GM18502 (cell line): ENCODE measurements around the gene NSUN7.
"Not testable (repeated sequence)": the region's sequence is repeated elsewhere in the genome, so short reads cannot be mapped to it uniquely, and the experiment has no call there.

ENCODE experiments used
- ATAC-seq: cut with Tn5 transposase; IDR thresholded peaks from one replicate; pipeline ENCODE4 v1.9.1; 2021; ENCODE audit warnings: mild to moderate bottlenecking; ENCODE audit not compliant: unreplicated experiment, poor library complexity

The NSUN7 gene, protein sequence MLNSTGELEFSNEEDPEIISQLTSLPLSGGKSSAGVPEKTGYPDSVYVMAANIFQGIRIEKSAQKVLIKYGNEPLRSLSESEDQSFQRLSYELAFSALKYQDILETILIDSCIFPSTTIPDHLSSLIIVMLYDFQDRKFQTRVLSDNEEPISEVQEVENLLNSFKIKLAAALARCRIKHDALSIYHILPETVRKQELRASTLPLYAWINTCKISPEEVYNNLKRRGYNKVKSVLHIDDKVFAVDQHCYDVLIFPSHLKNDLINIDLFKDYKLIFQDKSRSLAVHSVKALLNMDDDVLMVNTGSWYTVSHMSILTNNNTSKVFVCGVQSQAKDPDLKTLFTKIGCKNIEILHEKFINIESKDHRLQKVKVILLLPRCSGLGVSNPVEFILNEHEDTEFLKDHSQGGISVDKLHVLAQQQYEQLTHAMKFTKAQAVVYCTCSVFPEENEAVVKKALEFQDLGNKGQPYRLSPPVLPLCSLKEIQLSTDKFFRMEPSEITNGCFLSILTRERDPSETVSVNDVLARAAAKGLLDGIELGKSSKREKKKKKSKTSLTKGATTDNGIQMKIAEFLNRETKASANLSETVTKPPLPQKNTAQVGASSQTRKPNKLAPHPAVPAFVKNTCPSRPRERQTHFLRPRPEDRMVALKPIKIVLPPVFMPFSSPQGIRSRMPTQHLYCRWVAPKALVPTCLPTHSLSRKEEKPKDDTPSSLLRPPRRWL

DNA sequence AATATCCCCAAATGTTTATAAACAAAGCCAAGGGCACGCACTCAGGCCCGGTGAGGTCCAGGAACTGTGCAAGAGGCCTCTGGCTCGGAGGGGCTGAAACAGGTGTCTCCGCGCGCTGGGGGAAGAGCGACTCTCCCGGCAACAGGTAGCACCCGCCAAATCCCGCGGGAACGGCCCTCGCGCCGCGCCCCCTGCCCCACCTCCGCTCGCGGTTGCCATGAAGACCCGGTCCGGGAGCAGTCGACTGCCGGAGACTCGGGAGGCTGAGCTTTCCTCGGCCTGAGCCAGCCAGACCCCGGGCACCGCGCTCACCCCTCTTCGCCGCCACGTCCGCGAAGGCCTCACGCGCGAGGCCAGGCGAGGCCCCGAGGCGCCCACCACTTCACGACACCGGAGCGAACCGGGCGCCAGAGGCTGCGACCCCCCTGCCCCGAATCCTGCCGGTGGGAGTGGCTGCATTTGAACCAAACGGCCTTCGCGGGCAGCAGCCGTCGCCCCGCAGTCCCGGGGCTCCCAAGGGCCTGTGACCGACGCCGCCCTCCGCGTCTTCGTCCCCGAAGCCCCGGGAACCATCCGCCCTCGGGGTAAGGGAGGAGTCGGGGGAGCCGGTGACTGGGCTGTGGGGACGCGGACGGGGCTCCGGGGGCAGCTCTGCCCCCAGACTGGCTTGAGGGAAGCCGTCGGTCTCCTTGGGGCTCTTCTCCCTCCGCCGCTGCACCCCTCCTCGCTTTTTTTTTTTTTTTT, at the start of gene NSUN7:
TSS of gene NSUN7 (plus strand) at position 239 of the 744 bp plus-strand sequence. CDS start 739 bp downstream, outside the sequence.
- no peak for ATAC-seq

DNA sequence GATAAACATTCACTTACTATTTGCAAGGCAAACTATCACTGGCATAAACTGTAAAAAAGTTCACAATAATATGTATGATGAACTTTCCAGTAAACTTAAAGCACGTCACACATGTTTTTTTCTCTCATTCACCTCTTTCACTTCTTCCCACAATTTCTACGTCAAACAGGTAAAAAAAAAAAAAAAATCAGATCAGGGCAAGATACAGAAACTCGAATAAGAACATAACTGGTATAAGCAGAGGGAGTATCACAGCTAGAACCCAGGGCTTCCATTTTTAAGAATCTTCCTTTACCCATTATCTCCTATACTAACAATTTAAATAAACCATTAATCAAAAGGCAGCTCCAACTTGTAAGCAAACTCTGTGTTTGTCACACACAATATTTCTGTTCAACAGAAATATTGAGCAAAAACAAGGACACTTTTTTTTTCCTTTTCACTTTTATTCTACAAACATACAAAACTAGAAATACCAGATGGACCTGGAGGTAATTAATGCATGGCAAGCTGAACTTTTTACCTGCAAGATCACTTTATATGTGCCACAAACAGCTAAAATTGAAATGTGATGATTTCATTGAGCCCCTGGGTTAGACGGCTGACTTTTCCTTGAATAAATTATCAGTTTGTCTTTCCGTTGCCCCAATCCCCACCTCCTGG, 47.5 kb upstream of the NSUN7 start:
- ATAC-seq = no peak

DNA sequence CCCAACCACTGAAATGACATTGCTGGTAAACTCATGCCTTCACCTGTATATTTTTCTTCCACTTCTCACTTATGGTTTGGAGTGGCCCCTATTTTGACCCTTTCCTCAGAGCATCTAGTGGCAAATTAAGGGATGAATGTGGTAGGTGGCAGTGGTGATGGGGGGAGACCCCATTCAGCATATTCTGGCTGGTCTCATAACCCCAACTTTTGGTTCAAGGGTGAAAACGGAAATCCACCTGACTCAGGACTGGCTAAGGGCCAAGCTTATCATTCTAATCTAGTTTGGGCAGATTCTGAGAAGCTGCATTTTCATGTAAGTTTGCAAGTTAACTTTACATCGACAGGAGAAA, 47.0 kb upstream of the NSUN7 start:
- no peak for ATAC-seq

DNA sequence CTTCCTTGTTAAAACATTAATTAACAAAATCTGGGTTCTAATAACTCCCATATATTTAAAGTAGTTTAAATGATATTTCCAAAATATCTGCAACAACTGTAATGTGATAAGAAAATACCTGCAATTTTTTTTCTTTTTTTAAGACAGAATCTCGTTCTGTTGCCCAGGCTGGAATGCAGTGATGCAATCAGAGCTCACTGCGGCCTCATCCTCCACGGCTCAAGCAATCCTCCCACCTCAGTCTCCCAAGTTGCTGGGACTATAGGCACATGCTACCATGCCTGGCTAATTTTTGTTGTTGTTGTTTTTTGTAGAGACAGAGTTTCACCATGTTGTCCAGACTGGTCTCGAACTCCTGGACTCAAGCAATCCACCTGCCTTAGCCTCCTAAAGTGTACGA, 45.7 kb upstream of the NSUN7 start:
- no peak for ATAC-seq

DNA sequence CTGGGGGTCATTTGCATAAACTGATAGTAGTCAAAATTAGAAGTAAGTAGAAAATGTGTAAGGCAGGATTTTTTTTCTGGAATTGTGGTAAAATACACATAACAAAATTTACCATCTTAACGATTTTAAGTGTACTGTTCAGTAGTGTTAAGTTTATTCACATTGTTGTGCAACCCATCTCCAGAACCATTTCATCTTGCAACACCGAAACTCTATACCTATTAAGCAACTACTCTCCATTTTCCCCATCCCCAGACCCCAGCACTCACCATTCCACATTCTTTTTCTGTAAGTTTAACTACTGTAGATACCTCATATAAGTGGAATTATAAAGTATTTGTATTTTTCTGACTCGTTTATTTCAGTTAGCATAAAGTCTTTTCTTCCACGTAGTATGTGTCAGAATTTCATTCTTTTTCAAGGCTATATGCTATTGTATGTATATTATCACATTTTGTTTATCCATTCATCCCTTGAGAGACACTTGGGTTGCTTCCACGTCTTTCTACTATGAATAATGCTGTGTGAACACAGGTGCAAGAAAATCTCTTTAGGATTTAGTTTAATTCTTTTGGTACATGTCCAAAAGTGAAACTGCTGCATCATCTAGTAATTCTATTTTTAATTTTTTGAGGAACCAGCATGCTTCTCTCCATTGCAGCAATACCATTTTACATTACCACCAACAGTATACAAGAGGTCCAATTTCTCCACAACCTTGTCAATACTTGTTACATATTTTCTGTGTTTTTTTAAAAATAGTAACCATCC, 39.1 kb upstream of the NSUN7 start:
- no peak for ATAC-seq

DNA sequence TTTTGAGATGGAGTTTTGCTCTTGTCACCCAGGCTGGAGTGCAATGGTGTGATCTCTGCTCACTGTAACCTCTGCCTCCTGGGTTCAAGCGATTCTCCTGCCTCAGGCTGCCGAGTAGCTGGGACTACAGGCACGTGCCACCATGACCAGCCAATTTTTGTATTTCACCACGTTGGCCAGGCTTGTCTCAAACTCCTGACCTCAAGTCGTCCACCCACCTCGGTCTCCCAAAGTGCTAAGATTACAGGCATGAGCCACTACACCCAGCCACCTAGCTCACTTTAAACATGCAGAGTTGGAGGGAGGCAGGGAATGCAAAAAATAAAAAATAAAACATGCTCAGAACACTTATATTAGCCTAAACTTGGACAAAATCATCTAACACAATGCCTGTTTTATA, 36.8 kb upstream of the NSUN7 start:
- ATAC-seq = not testable (repeated sequence)

DNA sequence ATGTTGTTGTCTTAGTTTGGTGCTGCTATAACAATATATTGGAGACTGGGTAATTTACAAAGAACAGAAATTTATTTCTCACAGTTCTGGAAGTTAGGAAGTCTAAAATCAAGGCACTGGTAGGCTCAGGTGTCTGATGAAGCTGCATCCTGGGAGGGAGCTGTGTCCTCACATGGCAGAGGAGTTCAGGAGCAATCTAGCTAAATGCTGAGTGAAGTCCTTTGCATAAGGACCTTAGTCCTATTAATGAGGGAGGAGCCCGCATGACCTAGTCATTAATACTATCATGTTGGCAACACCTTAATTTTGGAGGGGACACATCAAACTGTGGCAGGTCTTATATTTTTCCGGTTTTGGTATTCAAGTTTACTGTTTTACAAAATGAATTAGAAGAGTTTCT, 36.0 kb upstream of the NSUN7 start:
- no peak for ATAC-seq

DNA sequence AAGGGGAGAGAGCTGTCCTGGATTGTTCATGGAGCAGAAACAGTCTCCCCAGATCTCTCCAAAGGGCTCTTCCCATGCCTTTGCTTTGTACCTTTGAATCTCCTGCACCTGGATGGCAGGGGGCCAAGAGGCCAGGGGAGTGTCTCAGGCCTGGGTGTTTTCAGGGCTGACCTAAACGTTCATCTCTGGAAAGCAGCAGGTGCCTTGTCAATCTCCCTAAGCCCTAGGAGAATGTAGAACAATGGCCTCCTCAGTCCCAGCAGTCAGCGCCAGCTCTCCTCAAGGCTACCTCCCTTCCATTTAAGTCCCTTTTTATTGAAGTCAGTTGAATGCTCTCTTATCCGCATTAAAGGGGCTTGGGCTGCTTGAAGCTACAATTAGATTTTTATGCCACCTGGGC, 31.2 kb upstream of the NSUN7 start:
- no peak for ATAC-seq

DNA sequence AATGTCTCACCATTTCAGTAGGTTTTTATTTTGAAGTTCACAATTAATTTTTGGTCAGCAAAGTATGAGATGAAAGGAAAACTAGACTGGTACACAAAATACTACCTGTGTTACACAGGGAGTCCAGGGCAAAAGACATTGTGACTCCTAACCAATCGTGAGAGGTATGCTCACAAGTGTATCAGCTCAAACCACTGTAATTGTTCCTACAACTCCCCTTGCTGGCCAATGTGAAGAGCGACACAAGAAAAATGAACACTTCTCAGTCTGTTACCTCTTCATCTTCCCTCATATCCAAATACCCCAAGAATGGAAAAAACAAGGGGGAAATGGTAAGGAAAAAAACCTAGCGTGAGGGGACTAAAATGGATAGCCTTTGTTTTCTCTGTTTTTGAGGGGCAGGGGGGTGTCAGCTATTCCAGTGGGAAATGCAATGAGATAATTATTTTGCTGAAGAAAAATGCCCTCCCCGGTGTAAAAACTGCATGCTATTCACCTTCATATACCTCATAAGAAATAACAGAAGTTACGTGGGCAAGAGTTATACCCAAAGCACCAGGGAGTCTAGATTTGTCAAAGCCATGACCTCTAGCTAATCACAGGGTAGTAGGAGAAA, 30.6 kb upstream of the NSUN7 start:
- peak; percentile 59 for ATAC-seq

DNA sequence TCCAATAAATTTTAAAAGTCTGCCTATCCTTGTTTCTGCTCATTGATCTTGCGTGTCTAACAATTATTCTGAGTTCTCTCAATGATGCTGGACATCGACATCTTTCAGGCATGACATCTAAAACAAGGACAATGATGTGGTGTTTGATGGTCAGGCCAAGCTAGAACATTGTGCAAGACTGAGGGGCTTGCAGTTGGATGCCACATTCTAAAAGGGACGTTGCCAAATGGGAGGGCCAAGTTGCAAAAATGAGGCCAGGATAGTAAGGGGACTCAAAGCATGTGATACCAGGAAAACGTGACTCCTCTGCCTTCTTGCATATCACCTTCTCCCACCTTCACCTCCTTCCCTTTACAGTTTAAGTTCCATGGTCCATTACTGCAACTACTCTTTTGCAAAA, 29.4 kb upstream of the NSUN7 start:
- no peak for ATAC-seq

DNA sequence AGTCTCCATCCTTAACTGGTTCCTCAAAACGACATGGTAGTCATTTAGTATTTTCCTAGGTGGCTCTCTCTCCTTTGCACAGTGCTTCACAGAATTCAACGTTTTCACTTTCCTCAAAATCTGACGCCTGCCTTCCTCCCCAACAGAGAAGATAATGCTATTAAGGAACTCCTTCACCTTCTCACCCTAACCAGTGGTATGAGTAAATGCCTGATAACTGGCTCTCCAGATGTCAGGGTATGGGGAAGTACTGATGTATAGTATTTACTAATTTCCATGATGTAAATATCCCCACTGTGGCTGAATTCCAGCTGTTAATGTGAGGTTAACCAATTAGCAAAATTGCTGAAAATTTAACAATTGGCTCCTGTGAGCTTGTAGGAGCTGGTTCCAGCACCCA, 28.8 kb upstream of the NSUN7 start:
- ATAC-seq = no peak

DNA sequence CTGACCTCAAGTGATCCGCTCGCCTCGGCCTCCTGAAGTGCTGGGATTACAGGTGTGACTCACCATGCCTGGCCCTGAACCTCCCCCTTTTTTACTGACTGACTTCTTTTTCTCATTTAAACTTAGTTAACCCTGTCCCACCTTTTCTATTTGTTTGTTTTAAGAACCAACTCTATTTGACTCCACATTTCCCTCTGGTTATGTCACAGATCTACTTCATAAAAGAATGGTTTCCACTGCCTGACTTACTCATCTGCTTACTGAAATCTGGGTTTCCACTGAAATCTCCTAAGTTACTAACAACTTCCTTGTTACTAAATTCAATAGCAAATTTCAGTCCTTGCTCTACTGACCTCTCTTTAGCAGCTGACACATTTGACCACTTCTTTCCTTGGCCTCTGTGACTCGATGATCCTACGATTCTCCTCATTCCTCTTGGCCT, 28.0 kb upstream of the NSUN7 start:
- peak; percentile 18 for ATAC-seq

DNA sequence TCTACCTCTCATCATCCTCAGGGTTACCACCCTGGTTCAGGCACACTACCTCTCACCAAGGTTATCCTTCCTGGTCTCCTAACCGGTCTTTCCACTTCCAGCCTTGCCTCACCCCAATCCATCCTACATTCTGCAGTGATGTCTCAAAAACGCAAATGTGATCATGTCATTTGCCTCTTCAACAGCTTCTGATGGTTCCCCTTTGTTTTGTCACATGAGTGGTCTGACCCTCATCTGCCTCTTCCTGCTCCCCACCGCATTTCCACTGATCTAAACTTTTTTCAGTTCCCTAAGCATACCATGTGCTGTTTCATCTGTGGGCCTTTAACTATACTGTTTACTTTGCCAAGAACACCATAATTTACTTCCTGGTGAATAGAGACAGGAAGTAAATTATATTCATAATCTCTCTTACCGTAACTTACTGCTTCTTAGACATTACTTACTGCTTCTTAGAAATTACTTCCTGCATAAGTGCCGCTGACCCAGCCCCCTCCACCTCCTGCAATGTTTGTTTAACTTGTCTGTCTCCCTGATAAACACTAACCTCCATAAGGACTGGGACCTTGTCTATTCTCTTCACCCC, 27.1 kb upstream of the NSUN7 start:
- peak; percentile 84 for ATAC-seq

DNA sequence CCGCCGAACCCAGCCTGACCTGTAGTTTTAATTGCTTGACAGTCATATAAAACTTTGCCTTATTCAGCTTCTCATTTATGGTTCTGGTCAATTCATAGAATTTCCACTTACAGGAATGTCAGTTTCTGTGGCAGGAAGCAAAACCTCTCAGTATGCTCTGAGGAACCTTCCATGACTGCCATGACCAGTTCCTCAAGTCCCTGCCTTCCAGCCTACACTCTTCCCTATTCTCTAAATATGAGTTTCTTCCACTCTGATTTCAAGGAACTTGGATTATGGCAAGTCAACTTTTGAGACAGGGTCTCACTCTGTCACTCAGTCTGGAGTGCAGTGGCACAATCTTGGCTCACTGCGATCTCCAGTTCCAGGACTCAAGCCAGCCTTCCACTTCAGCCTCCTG, 26.0 kb upstream of the NSUN7 start:
- ATAC-seq = no peak

DNA sequence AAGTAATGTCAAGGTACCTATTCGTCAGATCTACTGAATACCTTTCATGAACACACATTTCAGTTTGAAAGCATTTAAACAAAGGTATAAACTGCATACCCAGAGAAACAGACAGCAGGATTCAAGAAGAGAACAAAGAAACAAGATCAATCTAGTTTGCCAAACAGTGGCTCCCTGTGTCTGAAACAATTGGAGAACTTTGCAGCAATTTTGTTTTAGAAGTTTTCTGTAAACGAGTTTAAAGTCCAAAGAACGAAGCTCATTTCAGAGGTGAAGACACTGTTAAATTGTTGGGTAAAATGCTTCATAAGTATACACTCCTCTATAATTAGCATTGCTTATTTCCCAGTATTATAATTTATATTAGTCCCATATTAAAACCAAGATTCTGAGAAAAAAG, 21.4 kb upstream of the NSUN7 start:
- ATAC-seq = no peak

DNA sequence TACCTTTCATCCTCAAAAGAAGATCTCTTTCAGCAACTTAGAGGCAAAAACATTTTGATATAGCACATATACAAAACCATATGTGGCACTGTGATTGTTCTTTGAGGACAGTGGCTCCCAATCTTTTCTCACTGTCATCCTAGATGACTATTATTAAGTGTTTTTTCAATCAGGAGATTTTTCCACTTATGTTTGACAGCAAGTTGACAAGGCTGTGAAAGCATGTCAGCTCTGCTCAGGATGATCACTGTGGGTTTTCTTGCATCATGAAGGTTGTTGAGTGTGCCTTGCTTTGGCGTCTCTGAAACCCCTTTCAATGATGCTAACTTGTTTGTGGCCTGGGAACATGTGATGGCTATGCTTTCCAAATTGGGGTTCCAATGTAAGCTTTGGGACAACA, 20.2 kb upstream of the NSUN7 start:
- ATAC-seq = no peak

DNA sequence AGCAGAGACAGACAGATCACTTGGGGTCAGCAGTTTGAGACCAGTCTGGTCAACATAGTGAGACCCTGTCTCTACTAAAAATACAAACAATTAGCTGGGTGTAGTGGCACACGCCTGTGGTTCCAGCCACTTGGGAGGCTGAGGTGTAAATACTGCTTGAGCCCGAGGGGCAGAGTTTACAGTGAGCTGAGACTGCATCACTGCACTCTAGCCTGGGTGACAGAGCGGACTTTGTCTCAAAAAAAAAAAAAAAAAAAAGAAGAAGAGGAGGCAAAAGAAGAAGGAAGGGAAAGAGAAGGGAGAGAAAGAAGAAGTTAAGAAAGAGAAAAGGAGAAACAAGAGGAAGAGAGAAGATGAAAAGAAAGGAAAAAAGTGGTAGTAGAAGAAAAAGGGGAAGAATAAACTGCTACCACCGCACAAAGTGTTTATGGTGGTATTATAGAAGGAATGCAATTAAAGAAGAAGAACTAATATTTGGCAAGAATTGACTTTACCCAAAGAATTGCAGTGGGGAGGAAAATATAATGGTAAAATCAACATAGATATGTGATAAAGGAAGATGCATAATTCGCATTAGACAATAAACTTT, 19.6 kb upstream of the NSUN7 start:
- no peak for ATAC-seq

DNA sequence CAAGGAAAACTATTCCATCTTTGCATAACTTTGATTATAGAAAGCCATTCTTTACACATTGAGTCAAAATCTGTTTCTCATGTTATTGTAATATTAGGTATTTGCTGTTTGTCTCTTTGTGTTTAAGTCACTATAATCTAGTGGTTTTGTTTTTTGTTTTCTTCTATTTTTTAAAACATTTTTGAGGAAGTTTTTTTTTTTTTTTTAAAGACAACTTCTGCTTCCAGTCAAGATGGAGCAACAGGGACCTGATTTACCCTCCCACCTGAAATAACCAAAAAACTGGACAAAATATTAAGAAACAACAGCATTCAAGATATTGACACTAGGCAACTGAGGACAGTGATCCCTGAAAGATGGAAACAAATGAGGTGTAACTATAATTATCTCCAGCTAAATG, 18.4 kb upstream of the NSUN7 start:
- ATAC-seq = no peak

DNA sequence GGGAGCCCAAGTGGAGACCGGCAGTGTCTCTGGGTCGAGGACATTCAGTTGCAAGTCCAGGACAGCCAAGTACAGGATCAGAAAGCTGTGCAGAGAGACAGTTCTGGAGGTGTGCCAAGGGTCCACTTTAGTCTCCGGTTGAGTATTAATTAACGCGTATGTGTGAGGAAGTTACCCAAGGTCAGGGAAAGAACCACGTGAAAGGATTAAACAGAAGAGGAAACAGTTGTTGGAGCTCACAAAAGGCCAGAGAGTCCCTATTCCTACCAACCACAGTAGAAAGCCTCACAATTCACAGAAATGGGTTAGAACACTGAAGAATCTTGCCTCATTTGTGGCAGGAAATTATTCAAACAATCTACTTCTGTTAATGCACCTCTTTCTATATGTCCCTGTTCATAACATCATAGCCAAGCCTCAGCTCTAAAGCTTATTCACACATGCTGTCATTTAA, 17.9 kb upstream of the NSUN7 start:
- no peak for ATAC-seq
